Neural cell (in vitro differentiated cells): ENCODE results near the gene ABCB10. TPM values are rescaled to one million over a fixed set of nuclear protein-coding genes. Genes with fewer than 3 reads are reported as not detected.

ENCODE experiments used
- H2AFZ ChIP-seq: fragments of 200-600, 300-800 bp; sonication (generic), shearing (Covaris generic); 2 replicates; pipeline ENCODE4 v1.6.0; 2014; ENCODE audit warnings: low read depth, mild to moderate bottlenecking, antibody characterized with exemption, low read length, moderate library complexity
- H3F3A ChIP-seq: fragments of 200-600 bp; shearing (Covaris generic); 2 replicates; pipeline ENCODE4 v1.6.1; 2016; ENCODE audit warnings: mild to moderate bottlenecking, moderate library complexity, mixed read lengths, antibody characterized with exemption, low read length; ENCODE audit not compliant: insufficient read depth, poor library complexity, severe bottlenecking
- H3K27ac ChIP-seq: fragments of 200-600, 300-800 bp; sonication (generic), shearing (Covaris generic); 2 replicates; pipeline ENCODE4 v1.5.1; 2014; ENCODE audit warnings: mild to moderate bottlenecking, low read length, moderate library complexity
- H3K27me3 ChIP-seq: fragments of 300-800, 200-600 bp; sonication (generic), shearing (Covaris generic); 2 replicates; pipeline ENCODE4 v1.6.0; 2014; ENCODE audit warnings: mild to moderate bottlenecking, low read depth, low read length, moderate library complexity; ENCODE audit not compliant: insufficient read depth
- H3K36me3 ChIP-seq: fragments of 300-800, 200-600 bp; sonication (generic), shearing (Covaris generic); 2 replicates; pipeline ENCODE4 v1.5.1; 2014; ENCODE audit warnings: mild to moderate bottlenecking, antibody characterized with exemption, low read length, moderate library complexity; ENCODE audit not compliant: insufficient read depth
- H3K4me2 ChIP-seq: fragments of 300-800, 200-600 bp; sonication (generic), shearing (Covaris generic); 2 replicates; pipeline ENCODE4 v1.6.0; 2014; ENCODE audit warnings: mild to moderate bottlenecking, low read length
- H3K4me3 ChIP-seq: fragments of 300-800, 200-600 bp; sonication (generic), shearing (Covaris generic); 2 replicates; pipeline ENCODE4 v1.5.1; 2014; ENCODE audit warnings: mild to moderate bottlenecking, low read length, moderate library complexity
- H3K79me2 ChIP-seq: fragments of 200-600 bp; shearing (Covaris generic); replicated peaks from 2 replicates; pipeline ENCODE4 v1.6.0; 2014; ENCODE audit warnings: mild to moderate bottlenecking, low read length, moderate library complexity; ENCODE audit not compliant: insufficient read depth
- H3K9ac ChIP-seq: fragments of 300-800, 200-600 bp; sonication (generic), shearing (Covaris generic); 2 replicates; pipeline ENCODE4 v1.6.1; 2016; ENCODE audit warnings: mild to moderate bottlenecking, low read length, mixed read lengths
- H3K9me2 ChIP-seq: fragments of 200-600 bp; shearing (Covaris generic); 2 replicates; pipeline ENCODE4 v1.6.1; 2016; ENCODE audit warnings: mild to moderate bottlenecking, low read length, mixed read lengths; ENCODE audit not compliant: insufficient read depth
- H3K9me3 ChIP-seq: fragments of 200-600, 300-800 bp; sonication (generic), shearing (Covaris generic); 2 replicates; pipeline ENCODE4 v1.6.1; 2016; ENCODE audit warnings: mild to moderate bottlenecking, mixed run types, low read length, moderate library complexity, mixed read lengths
- H4K20me1 ChIP-seq: fragments of 200-600 bp; shearing (Covaris generic); 2 replicates; pipeline ENCODE4 v1.6.1; 2016; ENCODE audit warnings: mild to moderate bottlenecking, mixed run types; ENCODE audit not compliant: insufficient read depth
- EP300 ChIP-seq: fragments of 450-650 bp; conservative IDR thresholded peaks from 2 replicates; pipeline ENCODE4 v1.6.1; 2014; ENCODE audit warnings: antibody characterized with exemption, mild to moderate bottlenecking, moderate library complexity; ENCODE audit not compliant: poor library complexity, severe bottlenecking
- EZH2 ChIP-seq: fragments of 200-600, 300-800 bp; shearing (Covaris generic), sonication (generic); IDR thresholded peaks from 2 replicates; pipeline ENCODE4 v1.6.1; 2014; ENCODE audit warnings: antibody characterized with exemption, low read length, borderline replicate concordance, mild to moderate bottlenecking; ENCODE audit not compliant: insufficient read depth, poor library complexity, severe bottlenecking
- MXI1 ChIP-seq: fragments of 450-650 bp; conservative IDR thresholded peaks from 2 replicates; pipeline ENCODE4 v1.6.1; 2014; ENCODE audit warnings: antibody characterized with exemption, mild to moderate bottlenecking; ENCODE audit not compliant: poor library complexity, severe bottlenecking
- POLR2AphosphoS5 ChIP-seq: IDR thresholded peaks from 2 replicates; pipeline ENCODE4 v1.6.1; 2012
- RAD21 ChIP-seq: fragments of 450-650 bp; conservative IDR thresholded peaks from 2 replicates; pipeline ENCODE4 v1.6.1; 2014; ENCODE audit warnings: antibody characterized with exemption, mild to moderate bottlenecking, moderate library complexity
- REST ChIP-seq: IDR thresholded peaks from 2 replicates; pipeline ENCODE4 v1.6.1; 2012; ENCODE audit warnings: borderline replicate concordance
- SMC3 ChIP-seq: fragments of 450-650 bp; conservative IDR thresholded peaks from 2 replicates; pipeline ENCODE4 v1.6.1; 2014; ENCODE audit warnings: antibody characterized with exemption, mild to moderate bottlenecking, moderate library complexity; ENCODE audit not compliant: poor library complexity
- TAF1 ChIP-seq: IDR thresholded peaks from 2 replicates; pipeline ENCODE4 v1.6.1; 2012; ENCODE audit warnings: low read depth
- polyA plus RNA-seq: library from polyadenylated mRNA; depleted of rRNA; stranded (reverse); fragments of >200 nt; gene quantifications from 2 replicates; pipeline ENCODE4 v1.2.3, GENCODE V29; 2014
- TF ChIP-seq, protein P1 (sequence below): fragments of 450-650 bp; IDR thresholded peaks from 2 replicates; pipeline ENCODE4 v1.5.1; 2014; ENCODE audit warnings: antibody characterized with exemption, mild to moderate bottlenecking, moderate library complexity; ENCODE audit not compliant: poor library complexity, severe bottlenecking

Gene ABCB10
- polyA plus RNA-seq, 1 donor from 2014 or later: 31.4 TPM

- Histone ChIP-seq H3K79me2 (no peaks in the 10 kb centered on the region), H2AFZ (no peak overlapping the region), H3K9me2 (no peaks in the 10 kb centered on the region), H3K4me2 (no peak overlapping the region), H4K20me1 (no peaks in the 10 kb centered on the region), H3K36me3 (peaks cover 2% of the 10 kb centered on the region), H3F3A (no peaks in the 10 kb centered on the region), H3K9me3 (no peaks in the 10 kb centered on the region), H3K27ac (no peak overlapping the region), H3K4me3 (no peak overlapping the region), H3K27me3 (no peaks in the 10 kb centered on the region), H3K9ac (no peak overlapping the region)
- no peak for TF ChIP-seq POLR2AphosphoS5
- TF ChIP-seq MXI1: no peak
- TF ChIP-seq REST: no peak
- TF ChIP-seq, protein P1, sequence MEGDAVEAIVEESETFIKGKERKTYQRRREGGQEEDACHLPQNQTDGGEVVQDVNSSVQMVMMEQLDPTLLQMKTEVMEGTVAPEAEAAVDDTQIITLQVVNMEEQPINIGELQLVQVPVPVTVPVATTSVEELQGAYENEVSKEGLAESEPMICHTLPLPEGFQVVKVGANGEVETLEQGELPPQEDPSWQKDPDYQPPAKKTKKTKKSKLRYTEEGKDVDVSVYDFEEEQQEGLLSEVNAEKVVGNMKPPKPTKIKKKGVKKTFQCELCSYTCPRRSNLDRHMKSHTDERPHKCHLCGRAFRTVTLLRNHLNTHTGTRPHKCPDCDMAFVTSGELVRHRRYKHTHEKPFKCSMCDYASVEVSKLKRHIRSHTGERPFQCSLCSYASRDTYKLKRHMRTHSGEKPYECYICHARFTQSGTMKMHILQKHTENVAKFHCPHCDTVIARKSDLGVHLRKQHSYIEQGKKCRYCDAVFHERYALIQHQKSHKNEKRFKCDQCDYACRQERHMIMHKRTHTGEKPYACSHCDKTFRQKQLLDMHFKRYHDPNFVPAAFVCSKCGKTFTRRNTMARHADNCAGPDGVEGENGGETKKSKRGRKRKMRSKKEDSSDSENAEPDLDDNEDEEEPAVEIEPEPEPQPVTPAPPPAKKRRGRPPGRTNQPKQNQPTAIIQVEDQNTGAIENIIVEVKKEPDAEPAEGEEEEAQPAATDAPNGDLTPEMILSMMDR: no peak
- no peak for TF ChIP-seq RAD21
- no peak for TF ChIP-seq EZH2
- no peak for TF ChIP-seq TAF1
- TF ChIP-seq SMC3: no peak
- TF ChIP-seq EP300: no peak
Measured at GRCh38 chr1:229600229-229600628, 41.7 kb upstream of the ABCB10 start.

DNA sequence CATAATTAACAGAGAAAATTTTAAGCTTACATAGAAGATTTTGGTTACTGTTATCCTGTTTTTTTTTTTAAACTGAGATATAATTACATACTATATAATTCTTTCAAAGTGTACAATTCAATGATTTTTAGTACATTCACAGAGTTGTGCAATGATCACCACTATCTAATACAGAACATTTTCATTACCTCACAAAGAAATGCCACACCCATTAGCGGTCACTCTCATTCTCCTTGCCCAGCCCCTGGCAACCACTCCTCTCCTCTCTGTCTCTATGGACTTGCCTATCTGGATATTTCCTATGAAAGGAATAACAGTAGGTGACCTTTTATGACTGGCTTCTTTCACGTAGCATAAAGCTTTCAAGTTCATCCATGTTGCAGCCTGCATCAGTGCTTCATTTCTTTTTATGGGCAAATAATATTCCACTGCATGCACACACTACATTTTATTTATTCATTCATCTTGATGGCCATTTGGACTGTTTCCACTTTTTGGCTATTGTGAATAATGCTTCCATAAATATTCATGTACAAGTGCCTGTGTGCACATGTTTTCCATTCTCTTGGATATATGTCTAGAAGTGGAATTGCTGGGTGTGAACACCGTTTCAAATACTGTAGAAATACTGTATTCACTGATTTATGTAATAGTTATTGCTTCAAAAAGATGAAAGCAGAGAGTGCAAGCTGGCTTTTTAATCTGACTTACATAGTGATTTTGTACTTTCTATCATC lies 40.9 kb upstream of the ABCB10 start:
- Histone ChIP-seq H3K27ac (no peak overlapping the region), H3K27me3 (no peaks in the 10 kb centered on the region), H3K36me3 (no peaks in the 10 kb centered on the region), H3F3A (no peaks in the 10 kb centered on the region), H2AFZ (no peak overlapping the region), H3K9me2 (no peaks in the 10 kb centered on the region), H3K4me3 (no peak overlapping the region), H3K9ac (no peak overlapping the region), H3K79me2 (no peaks in the 10 kb centered on the region), H3K4me2 (no peak overlapping the region), H3K9me3 (no peaks in the 10 kb centered on the region), H4K20me1 (no peaks in the 10 kb centered on the region)
- TF ChIP-seq EP300 (no peak), RAD21 (no peak), REST (no peak), POLR2AphosphoS5 (no peak), EZH2 (no peak), TAF1 (no peak), MXI1 (no peak), SMC3 (no peak)
- TF ChIP-seq, protein P1: no peak
